Neural progenitor cell (in vitro differentiated cells): Measurements from ENCODE around the gene LIN28A. TPM values are rescaled to one million over a fixed set of nuclear protein-coding genes. Genes with fewer than 3 reads are reported as not detected.

ENCODE experiments used
- DNase-seq: peaks from one replicate; pipeline ENCODE4 v3.0.0-alpha.2; 2016; ENCODE audit warnings: low spot score
- H2AFZ ChIP-seq: fragments of 200-600 bp; sonication (generic); replicated peaks from 2 replicates; pipeline ENCODE4 v1.6.1; 2016; ENCODE audit warnings: antibody characterized with exemption
- H3F3A ChIP-seq: fragments of 200-600 bp; sonication (generic); 2 replicates; pipeline ENCODE4 v1.6.1; 2016; ENCODE audit warnings: antibody characterized with exemption, low read depth
- H3K27ac ChIP-seq: fragments of 200-600 bp; sonication (generic); 2 replicates; pipeline ENCODE4 v1.5.1; 2016; ENCODE audit warnings: mild to moderate bottlenecking
- H3K27me3 ChIP-seq: fragments of 200-600 bp; sonication (generic); 2 replicates; pipeline ENCODE4 v1.6.1; 2016; ENCODE audit warnings: mild to moderate bottlenecking, moderate library complexity
- H3K36me3 ChIP-seq: fragments of 200-600 bp; sonication (generic); 2 replicates; pipeline ENCODE4 v1.5.1; 2016
- H3K4me1 ChIP-seq: fragments of 200-600 bp; sonication (generic); 2 replicates; pipeline ENCODE4 v1.6.1; 2016; ENCODE audit warnings: mixed run types
- H3K4me2 ChIP-seq: fragments of 200-600 bp; sonication (generic); 2 replicates; pipeline ENCODE4 v1.6.1; 2016
- H3K4me3 ChIP-seq: fragments of 200-600 bp; sonication (generic); 2 replicates; pipeline ENCODE4 v1.5.1; 2016
- H3K79me2 ChIP-seq: fragments of 200-600 bp; sonication (generic); 2 replicates; pipeline ENCODE4 v1.6.1; 2016; ENCODE audit warnings: low read depth
- H3K9ac ChIP-seq: fragments of 200-600 bp; sonication (generic); 2 replicates; pipeline ENCODE4 v1.6.1; 2016
- H3K9me3 ChIP-seq: fragments of 200-600 bp; sonication (generic); 2 replicates; pipeline ENCODE4 v1.5.1; 2016; ENCODE audit warnings: low read depth
- H4K20me1 ChIP-seq: fragments of 200-600 bp; sonication (generic); 2 replicates; pipeline ENCODE4 v1.6.1; 2016; ENCODE audit warnings: low read depth
- H3K27ac Mint-ChIP-seq: 3 replicates; pipeline ENCODE4 v1.8.0; 2021; ENCODE audit warnings: mixed read lengths
- H3K27me3 Mint-ChIP-seq: 2 replicates; pipeline ENCODE4 v1.8.0; 2022; ENCODE audit warnings: low read depth, mild to moderate bottlenecking, inconsistent platforms, moderate library complexity, mixed read lengths; ENCODE audit not compliant: insufficient read depth
- H3K36me3 Mint-ChIP-seq: 3 replicates; pipeline ENCODE4 v1.8.0; 2021; ENCODE audit warnings: mixed read lengths
- H3K4me1 Mint-ChIP-seq: 3 replicates; pipeline ENCODE4 v1.8.0; 2021; ENCODE audit warnings: mixed read lengths
- H3K4me3 Mint-ChIP-seq: 3 replicates; pipeline ENCODE4 v1.8.0; 2021; ENCODE audit warnings: mild to moderate bottlenecking, moderate library complexity, mixed read lengths
- H3K9me3 Mint-ChIP-seq: 3 replicates; pipeline ENCODE4 v1.8.0; 2020; ENCODE audit warnings: mixed read lengths
- EZH2 ChIP-seq: fragments of 200-600 bp; sonication (generic); IDR thresholded peaks from 2 replicates; pipeline ENCODE4 v1.6.1; 2017; ENCODE audit warnings: antibody characterized with exemption, mild to moderate bottlenecking, moderate library complexity
- EZH2phosphoT487 ChIP-seq: fragments of 200-600 bp; sonication (generic); IDR thresholded peaks from 2 replicates; pipeline ENCODE4 v1.6.1; 2017; ENCODE audit warnings: antibody characterized with exemption
- total RNA-seq: library from RNA; depleted of rRNA; stranded (reverse); fragments of >200 nt; gene quantifications from 2 replicates; pipeline ENCODE4 v1.2.3, GENCODE V29; 2015; ENCODE audit warnings: low replicate concordance
- TF ChIP-seq, protein P1 (sequence below): fragments of 200-600 bp; sonication (generic); IDR thresholded peaks from 2 replicates; pipeline ENCODE4 v1.5.1; 2017; ENCODE audit warnings: antibody characterized with exemption, mild to moderate bottlenecking

The LIN28A gene, protein sequence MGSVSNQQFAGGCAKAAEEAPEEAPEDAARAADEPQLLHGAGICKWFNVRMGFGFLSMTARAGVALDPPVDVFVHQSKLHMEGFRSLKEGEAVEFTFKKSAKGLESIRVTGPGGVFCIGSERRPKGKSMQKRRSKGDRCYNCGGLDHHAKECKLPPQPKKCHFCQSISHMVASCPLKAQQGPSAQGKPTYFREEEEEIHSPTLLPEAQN
- total RNA-seq = 1,311 and 1,384 TPM in 2 replicates

DNA sequence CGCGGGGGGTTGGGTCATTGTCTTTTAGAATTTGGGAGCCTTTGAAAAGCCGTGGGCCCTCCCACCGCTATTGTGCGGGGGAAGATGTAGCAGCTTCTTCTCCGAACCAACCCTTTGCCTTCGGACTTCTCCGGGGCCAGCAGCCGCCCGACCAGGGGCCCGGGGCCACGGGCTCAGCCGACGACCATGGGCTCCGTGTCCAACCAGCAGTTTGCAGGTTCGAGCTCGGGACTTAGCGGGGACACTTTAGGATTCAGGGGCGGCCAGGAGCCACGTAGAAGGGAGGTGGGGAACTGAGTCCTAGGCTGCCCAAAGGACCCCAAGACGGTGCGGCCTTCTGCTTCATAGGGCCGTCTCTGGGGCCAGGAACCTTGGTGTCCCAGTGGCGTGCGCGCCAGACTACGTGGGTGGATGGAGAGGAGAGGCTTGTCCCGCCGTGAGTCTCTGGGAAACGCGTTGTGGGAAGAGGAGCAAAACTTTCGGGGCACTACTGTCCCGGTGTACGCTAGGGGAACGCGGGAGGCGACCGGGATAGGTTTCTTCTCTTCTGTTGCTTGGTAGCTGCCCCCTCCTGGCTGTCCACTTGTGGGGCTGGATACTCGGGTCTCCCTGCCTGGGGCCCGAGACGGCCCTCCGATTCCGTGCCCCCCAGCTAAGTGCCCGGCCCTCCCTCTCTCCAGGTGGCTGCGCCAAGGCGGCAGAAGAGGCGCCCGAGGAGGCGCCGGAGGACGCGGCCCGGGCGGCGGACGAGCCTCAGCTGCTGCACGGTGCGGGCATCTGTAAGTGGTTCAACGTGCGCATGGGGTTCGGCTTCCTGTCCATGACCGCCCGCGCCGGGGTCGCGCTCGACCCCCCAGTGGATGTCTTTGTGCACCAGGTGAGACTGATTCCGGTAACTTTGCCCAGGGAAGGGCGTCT is at the start of gene LIN28A:
LIN28A (plus strand) TSS at position 112 of the 918 bp plus-strand sequence; CDS start at position 187, 75 bp downstream.
- DNase-seq = peak; percentile 63
- Histone ChIP-seq H3K4me3 (peak within 1 kb of the TSS; percentile 90), H3K27ac (peak within 1 kb of the TSS; percentile 98)

DNA sequence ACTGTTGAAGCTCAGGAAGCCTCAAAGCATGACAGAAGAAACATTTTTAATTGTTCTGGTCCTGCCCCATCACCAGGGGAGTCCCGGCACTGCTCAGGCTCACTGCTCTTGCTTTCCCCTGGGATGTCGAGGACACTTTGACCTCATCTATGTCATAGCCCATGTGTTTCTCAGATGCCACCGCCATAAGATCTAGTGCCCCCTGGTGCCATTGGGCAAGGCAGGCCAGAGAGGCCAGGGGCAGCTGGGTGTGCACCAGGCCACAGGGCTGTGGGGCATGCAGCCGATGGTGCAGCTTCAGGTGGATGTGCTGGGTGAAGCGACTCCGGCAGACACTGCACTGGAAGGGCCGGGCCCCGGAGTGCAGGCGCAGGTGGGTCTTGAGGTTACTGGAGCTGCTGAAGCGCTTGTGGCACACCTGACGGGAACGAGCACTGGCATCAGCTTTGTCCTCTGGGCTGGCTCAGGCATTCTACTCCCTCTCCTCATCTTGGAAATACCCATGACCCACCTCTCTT is 49.0 kb upstream of the LIN28A start:
- peaks cover 25% of the 10 kb centered on the region for H3K27me3 Mint-ChIP-seq
- no peak overlapping the region for H3K27ac Mint-ChIP-seq
- peak overlapping the region; percentile 15 for H3K4me3 Mint-ChIP-seq
- Histone ChIP-seq H3K9me3 (no peaks in the 10 kb centered on the region), H3K27me3 (peaks cover 81% of the 10 kb centered on the region), H3K9ac (no peak overlapping the region), H3F3A (peaks cover 13% of the 10 kb centered on the region), H3K4me2 (no peak overlapping the region), H3K27ac (no peak overlapping the region), H3K36me3 (no peaks in the 10 kb centered on the region), H3K4me1 (peaks cover 8% of the 10 kb centered on the region), H2AFZ (no peak overlapping the region), H3K79me2 (no peaks in the 10 kb centered on the region), H4K20me1 (no peaks in the 10 kb centered on the region), H3K4me3 (no peak overlapping the region)
- TF ChIP-seq EZH2phosphoT487 = no peak
- TF ChIP-seq, protein P1, sequence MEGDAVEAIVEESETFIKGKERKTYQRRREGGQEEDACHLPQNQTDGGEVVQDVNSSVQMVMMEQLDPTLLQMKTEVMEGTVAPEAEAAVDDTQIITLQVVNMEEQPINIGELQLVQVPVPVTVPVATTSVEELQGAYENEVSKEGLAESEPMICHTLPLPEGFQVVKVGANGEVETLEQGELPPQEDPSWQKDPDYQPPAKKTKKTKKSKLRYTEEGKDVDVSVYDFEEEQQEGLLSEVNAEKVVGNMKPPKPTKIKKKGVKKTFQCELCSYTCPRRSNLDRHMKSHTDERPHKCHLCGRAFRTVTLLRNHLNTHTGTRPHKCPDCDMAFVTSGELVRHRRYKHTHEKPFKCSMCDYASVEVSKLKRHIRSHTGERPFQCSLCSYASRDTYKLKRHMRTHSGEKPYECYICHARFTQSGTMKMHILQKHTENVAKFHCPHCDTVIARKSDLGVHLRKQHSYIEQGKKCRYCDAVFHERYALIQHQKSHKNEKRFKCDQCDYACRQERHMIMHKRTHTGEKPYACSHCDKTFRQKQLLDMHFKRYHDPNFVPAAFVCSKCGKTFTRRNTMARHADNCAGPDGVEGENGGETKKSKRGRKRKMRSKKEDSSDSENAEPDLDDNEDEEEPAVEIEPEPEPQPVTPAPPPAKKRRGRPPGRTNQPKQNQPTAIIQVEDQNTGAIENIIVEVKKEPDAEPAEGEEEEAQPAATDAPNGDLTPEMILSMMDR = no peak
- TF ChIP-seq EZH2 = no peak
- peaks cover 44% of the 10 kb centered on the region for H3K4me1 Mint-ChIP-seq
- DNase-seq = no peak
- no peaks in the 10 kb centered on the region for H3K36me3 Mint-ChIP-seq
- no peaks in the 10 kb centered on the region for H3K9me3 Mint-ChIP-seq

More for the DNA sequence above, at the start of gene LIN28A:
- Histone ChIP-seq H2AFZ (no peak within 1 kb of the TSS), H3K4me2 (peak within 1 kb of the TSS; percentile 100), H3K36me3 (peaks cover 2% of the 10 kb centered on the region), H3K9me3 (no peaks in the 10 kb centered on the region), H3K27me3 (no peaks in the 10 kb centered on the region), H3F3A (peaks cover 71% of the 10 kb centered on the region), H4K20me1 (peaks cover 51% of the 10 kb centered on the region), H3K4me1 (peaks cover 33% of the 10 kb centered on the region), H3K9ac (peak within 1 kb of the TSS; percentile 54), H3K79me2 (peaks cover 56% of the 10 kb centered on the region)
- peaks cover 18% of the 10 kb centered on the region for H3K36me3 Mint-ChIP-seq
- peak within 1 kb of the TSS; percentile 99 for H3K27ac Mint-ChIP-seq
- TF ChIP-seq, protein P1 = no peak
- TF ChIP-seq EZH2phosphoT487 = no peak
- TF ChIP-seq EZH2 = no peak
- H3K27me3 Mint-ChIP-seq = peaks cover 14% of the 10 kb centered on the region
- peak within 1 kb of the TSS; percentile 99 for H3K4me3 Mint-ChIP-seq
- H3K9me3 Mint-ChIP-seq = no peaks in the 10 kb centered on the region
- H3K4me1 Mint-ChIP-seq = peaks cover 55% of the 10 kb centered on the region

DNA sequence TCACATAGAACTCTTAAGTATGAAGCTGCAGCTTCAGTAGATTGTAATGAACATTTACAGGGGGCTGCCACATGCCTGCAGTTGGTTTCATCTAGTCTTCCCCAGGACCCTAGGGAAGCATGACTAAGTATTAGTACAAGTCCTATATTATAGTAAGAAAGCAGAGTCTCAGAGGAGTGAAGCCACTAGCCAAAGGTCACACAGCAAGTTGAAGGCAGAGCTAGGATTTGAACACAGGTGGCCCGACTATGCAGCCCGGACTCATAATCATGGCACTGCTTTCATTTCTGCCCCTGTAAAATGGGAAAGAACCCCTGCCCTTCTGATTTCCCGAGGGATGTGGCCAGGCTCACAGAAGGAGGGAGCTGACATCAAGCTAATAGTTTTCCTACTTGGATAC is 48.3 kb upstream of the LIN28A start:
- no peak overlapping the region for H3K27ac ChIP-seq
- H3K4me1 ChIP-seq = peaks cover 8% of the 10 kb centered on the region
- TF ChIP-seq EZH2phosphoT487 (no peak), EZH2 (no peak)
- TF ChIP-seq, protein P1 = no peak
- H3F3A ChIP-seq = peaks cover 13% of the 10 kb centered on the region
- H3K36me3 ChIP-seq = no peaks in the 10 kb centered on the region
- Mint-ChIP-seq H3K4me1 (peaks cover 40% of the 10 kb centered on the region), H3K27ac (no peak overlapping the region), H3K27me3 (peaks cover 25% of the 10 kb centered on the region), H3K4me3 (no peak overlapping the region), H3K36me3 (no peaks in the 10 kb centered on the region), H3K9me3 (no peaks in the 10 kb centered on the region)
- H3K4me3 ChIP-seq = no peak overlapping the region
- H3K79me2 ChIP-seq = no peaks in the 10 kb centered on the region
- no peaks in the 10 kb centered on the region for H4K20me1 ChIP-seq
- peaks cover 81% of the 10 kb centered on the region for H3K27me3 ChIP-seq
- no peak overlapping the region for H3K9ac ChIP-seq
- H2AFZ ChIP-seq = no peak overlapping the region
- no peaks in the 10 kb centered on the region for H3K9me3 ChIP-seq
- no peak for DNase-seq
- H3K4me2 ChIP-seq = no peak overlapping the region
